ENCODE measurements around the gene RGP1.

DNA sequence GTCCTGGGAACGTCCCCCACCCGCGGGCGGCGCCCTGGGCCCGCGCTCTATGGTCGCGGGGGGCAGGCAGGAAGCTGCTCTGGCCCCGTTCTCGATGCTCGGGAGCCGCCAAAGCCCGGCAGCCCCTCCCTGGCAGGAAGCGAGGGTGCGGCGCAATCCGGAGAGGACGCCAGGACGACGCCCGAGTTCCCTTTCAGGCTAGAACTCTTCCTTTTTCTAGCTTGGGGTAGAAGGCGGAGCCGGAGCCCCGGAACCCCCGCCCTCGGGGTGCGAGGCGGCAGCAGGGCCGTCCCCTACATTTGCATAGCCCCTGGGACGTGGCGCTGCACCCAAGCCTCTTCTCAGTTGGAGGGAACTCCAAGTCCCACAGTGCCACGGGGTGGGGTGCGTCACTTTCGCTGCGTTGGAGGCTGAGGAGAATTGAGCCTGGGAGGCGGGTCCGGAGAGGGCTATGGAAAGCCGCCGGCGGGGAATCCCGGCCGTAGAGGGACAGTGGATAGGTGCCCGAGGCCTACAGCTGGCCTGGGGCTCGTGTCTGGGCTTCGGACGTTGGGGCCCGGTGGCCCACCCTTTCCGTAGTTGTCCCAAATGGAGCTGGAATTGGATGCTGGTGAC is 16.8 kb upstream of the RGP1 start, which contains the start of the genes CREB3 and TLN1:
- TF ChIP-seq POLR2A (IDR thresholded peaks at IDR 0.05) (peak in 1 of 3 donors; percentile 79), CTCF (IDR thresholded peaks at IDR 0.05 in 8 of 11, conservative IDR thresholded peaks at IDR 0.05 in 3 of 11) (peak in 4 of 11 experiments; percentile 26 to 50 (median 34)), POLR2AphosphoS5 (IDR thresholded peaks at IDR 0.05) (peak; percentile 99)
